Panc1 (cell line): ENCODE results near the gene ITGB5. TPM values are rescaled to one million over a fixed set of nuclear protein-coding genes. Genes with fewer than 3 reads are reported as not detected.
A peak's percentile ranks its signal among the peaks of the same experiment; 100 is the strongest.

Experiments used
- ATAC-seq: fragments of 200-7000 bp; cut with Tn5 transposase; 2 replicates; pipeline ENCODE4 v1.9.1; 2020; ENCODE audit warnings: mild to moderate bottlenecking, moderate library complexity
- BruUV-seq: library from RNA; stranded (reverse); fragments of 400-500 nt; replicated peaks from 2 replicates; lab custom pipeline; 2021; lab: Mats Ljungman, UMichigan
- CTCF ChIA-PET: fragments of 300-600 bp; sonication (Branson Sonifier 250); formaldehyde crosslinking; loops from one replicate; lab custom pipeline; 2022; ENCODE audit warnings: antibody characterized with exemption; lab: Charles Lee
- POLR2A ChIA-PET: fragments of 300-600 bp; sonication (Branson Sonifier 250); formaldehyde crosslinking; loops from one replicate; lab custom pipeline; 2022; ENCODE audit warnings: antibody characterized with exemption; lab: Charles Lee
- DNase-seq: peaks from one replicate; pipeline ENCODE4 v3.0.0-alpha.2; 2010; ENCODE audit warnings: low read depth, low spot score
- H3K27ac ChIP-seq: 2 replicates; pipeline ENCODE4 v1.5.1; 2011; ENCODE audit warnings: mild to moderate bottlenecking, low read length, inconsistent platforms
- H3K27me3 ChIP-seq: fragments of 200-500 bp; sonication (Bioruptor generic); 2 replicates; pipeline ENCODE4 v1.6.0; 2014; ENCODE audit warnings: low read length, inconsistent platforms; ENCODE audit not compliant: control insufficient read depth, insufficient read depth
- H3K36me3 ChIP-seq: fragments of 200-500 bp; sonication (Bioruptor generic); 2 replicates; pipeline ENCODE4 v1.5.1; 2014; ENCODE audit warnings: inconsistent platforms, mild to moderate bottlenecking, low read length, moderate library complexity; ENCODE audit not compliant: control insufficient read depth, insufficient read depth
- H3K4me1 ChIP-seq: 2 replicates; pipeline ENCODE4 v1.5.1; 2011; ENCODE audit warnings: inconsistent platforms, mild to moderate bottlenecking, low read length, moderate library complexity; ENCODE audit not compliant: control insufficient read depth, insufficient read depth
- H3K4me3 ChIP-seq, 2 experiments: 2 replicates each; pipeline ENCODE4 v1.5.1; 2011 to 2012; ENCODE audit warnings: low read depth in 2 of 2, low read length in 2 of 2, mild to moderate bottlenecking in 2 of 2, inconsistent platforms in 1 of 2, moderate library complexity in 1 of 2
- H3K9me3 ChIP-seq: fragments of 200-500 bp; sonication (Bioruptor generic); 2 replicates; pipeline ENCODE4 v1.5.1; 2014; ENCODE audit warnings: low read depth, mild to moderate bottlenecking, inconsistent platforms, low read length, moderate library complexity; ENCODE audit not compliant: control insufficient read depth, insufficient read depth
- CTCF ChIP-seq: fragments of 450-650 bp; IDR thresholded peaks from 2 replicates; pipeline ENCODE4 v1.5.1; 2017; ENCODE audit warnings: mild to moderate bottlenecking
- POLR2AphosphoS5 ChIP-seq: IDR thresholded peaks from 2 replicates; pipeline ENCODE4 v1.6.1; 2012; ENCODE audit warnings: mild to moderate bottlenecking, low read depth, low read length, moderate library complexity
- REST ChIP-seq, 2 experiments: IDR thresholded peaks; 2 replicates each; pipeline ENCODE4 v1.6.1; 2011 to 2012; ENCODE audit warnings: low read depth in 2 of 2, control low read depth in 1 of 2, low read length in 1 of 2, mild to moderate bottlenecking in 1 of 2, moderate library complexity in 1 of 2; ENCODE audit not compliant: insufficient read depth in 1 of 2
- SIN3A ChIP-seq: IDR thresholded peaks from 2 replicates; pipeline ENCODE4 v1.6.1; 2012; ENCODE audit warnings: low read depth, mild to moderate bottlenecking, low read length, moderate library complexity, borderline replicate concordance; ENCODE audit not compliant: insufficient read depth
- TCF7L2 ChIP-seq: IDR thresholded peaks from 2 replicates; pipeline ENCODE4 v1.6.1; 2011; ENCODE audit warnings: mild to moderate bottlenecking, low read depth, low read length, inconsistent platforms
- in situ Hi-C: cut with HindIII; loops from 2 replicates; pipeline ENCODE4 v1.10.0; 2016; ENCODE audit warnings: low sequenced_read_pairs, low pct_unique_long_range_greater_than_20kb
- intact Hi-C: fragments of 100-400 bp; cut with micrococcal nuclease; formaldehyde crosslinking; loops from one replicate; pipeline ENCODE4 v1.10.0; 2022; ENCODE audit not compliant: unreplicated experiment
- total RNA-seq: library from RNA; stranded (reverse); gene quantifications from one replicate; pipeline ENCODE4 v1.2.1, GENCODE V29; 2021; ENCODE audit not compliant: unreplicated experiment

The ITGB5 gene
- total RNA-seq, 1 experiment from 2014 or later = 446 TPM

- intact Hi-C loops (no loop called here), in situ Hi-C loops (no loop called here)
- peak overlapping the region; percentile 75 for H3K27ac ChIP-seq
- H3K27me3 ChIP-seq = no peaks in the 10 kb centered on the region
- DNase-seq (no peak), ATAC-seq (no peak)
- H3K4me1 ChIP-seq = peaks cover 27% of the 10 kb centered on the region
- CTCF ChIA-PET = interaction anchor here (1.0 kb wide), 1 partner anchor 128 kb away, joined by 4 read pairs; no protein-coding TSS in a partner anchor
- POLR2A ChIA-PET = no interaction called here
- TF ChIP-seq SIN3A (no peak), CTCF (no peak), REST (IDR thresholded peaks at IDR 0.05; ENCODE audit: insufficient read depth in 1 of 2, low read depth in 2 of 2, low read length in 1 of 2) (no peak), TCF7L2 (no peak), POLR2AphosphoS5 (no peak)
- no TSS peak for BruUV-seq
- no peaks in the 10 kb centered on the region for H3K9me3 ChIP-seq
- no peaks in the 10 kb centered on the region for H3K36me3 ChIP-seq
- H3K4me3 ChIP-seq = no peak overlapping the region
Measured at GRCh38 chr3:124888482-124889441, 1.6 kb upstream of the ITGB5 start.

GRCh38 chr3:124887932-124888298, 750 bp upstream of the ITGB5 start:
- no peaks in the 10 kb centered on the region for H3K27me3 ChIP-seq
- in situ Hi-C loops (no loop called here), intact Hi-C loops (no loop called here)
- BruUV-seq = TSS peak; percentile 89
- ATAC-seq (no peak), DNase-seq (no peak)
- ChIA-PET CTCF (no interaction called here), POLR2A (interaction anchor here (0.6 to 0.8 kb wide), 3 partner anchors 8 to 487 kb away, joined by 3 to 9 read pairs (median 6); partner anchors contain the start of gene ZNF148)
- TF ChIP-seq TCF7L2 = no peak
- no peak for TF ChIP-seq POLR2AphosphoS5
- TF ChIP-seq SIN3A = no peak
- TF ChIP-seq CTCF = no peak
- no peak for TF ChIP-seq REST (IDR thresholded peaks at IDR 0.05; ENCODE audit: insufficient read depth in 1 of 2, low read depth in 2 of 2, low read length in 1 of 2)
- no peaks in the 10 kb centered on the region for H3K9me3 ChIP-seq
- H3K27ac ChIP-seq = peak overlapping the region; percentile 75
- H3K4me3 ChIP-seq = peak overlapping the region; percentile 64 to 71
- H3K36me3 ChIP-seq = no peaks in the 10 kb centered on the region
- H3K4me1 ChIP-seq = peaks cover 35% of the 10 kb centered on the region
